Activated naive CD4-positive, alpha-beta T cell treated with Interleukin-2 at 50 U/mL for 16 hours (primary cell): ENCODE data around the gene SGCD.

ENCODE experiments used
- DNase-seq: peaks from one replicate; pipeline ENCODE4 v3.0.0-alpha.2; 2020

SGCD gene

GRCh38 chr5:156471893-156472292 lies 144.9 kb downstream of the SGCD start:
- no peak for DNase-seq

- DNase-seq, result no peak
These were observed 146.4 kb downstream of the SGCD start for GRCh38 chr5:156473269-156473908.

- DNase-seq, result no peak
These were observed 147.3 kb downstream of the SGCD start for GRCh38 chr5:156474251-156474650.

GRCh38 chr5:156475182-156476157 lies 148.5 kb downstream of the SGCD start:
- no peak for DNase-seq

GRCh38 chr5:156476158-156476551 lies 149.2 kb downstream of the SGCD start:
- no peak for DNase-seq

DNA sequence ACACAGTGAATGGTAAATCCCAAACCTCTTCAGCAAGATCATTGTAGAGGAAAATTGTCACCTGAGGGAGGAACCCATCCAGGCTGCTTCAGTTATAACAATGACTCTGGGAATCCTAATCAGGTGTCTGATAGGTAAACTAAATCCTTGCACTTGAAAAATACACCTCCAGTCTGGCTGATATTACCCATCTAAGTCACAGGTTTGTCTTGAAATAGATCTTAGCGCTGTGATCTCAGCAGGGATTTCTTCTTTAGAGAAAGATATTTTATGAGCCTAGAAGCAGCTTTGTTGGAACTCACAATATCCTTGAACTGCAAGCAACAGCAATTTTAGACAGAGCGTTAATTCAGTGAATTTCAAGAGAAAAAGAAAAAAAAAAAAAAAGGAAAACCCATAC lies 149.7 kb downstream of the SGCD start:
- DNase-seq, result no peak

DNA sequence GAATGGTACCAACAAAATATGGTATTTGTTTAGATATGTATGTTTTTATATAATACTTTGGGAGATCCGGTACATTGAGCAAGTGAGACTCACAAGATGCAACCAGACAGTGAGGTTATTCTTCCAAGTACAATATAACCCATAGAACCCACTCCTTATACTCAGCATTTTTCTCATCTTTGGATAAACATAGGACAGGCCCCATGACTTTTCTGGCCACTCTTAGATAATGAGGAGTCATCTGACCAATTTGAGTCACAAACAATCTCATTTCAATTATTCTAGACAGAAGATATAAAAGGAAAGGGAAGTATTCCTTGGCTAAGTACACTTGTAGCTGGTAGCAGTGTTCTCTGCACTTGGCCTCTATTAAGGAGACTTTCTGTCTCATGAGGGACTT lies 150.2 kb downstream of the SGCD start:
- no peak for DNase-seq

DNA sequence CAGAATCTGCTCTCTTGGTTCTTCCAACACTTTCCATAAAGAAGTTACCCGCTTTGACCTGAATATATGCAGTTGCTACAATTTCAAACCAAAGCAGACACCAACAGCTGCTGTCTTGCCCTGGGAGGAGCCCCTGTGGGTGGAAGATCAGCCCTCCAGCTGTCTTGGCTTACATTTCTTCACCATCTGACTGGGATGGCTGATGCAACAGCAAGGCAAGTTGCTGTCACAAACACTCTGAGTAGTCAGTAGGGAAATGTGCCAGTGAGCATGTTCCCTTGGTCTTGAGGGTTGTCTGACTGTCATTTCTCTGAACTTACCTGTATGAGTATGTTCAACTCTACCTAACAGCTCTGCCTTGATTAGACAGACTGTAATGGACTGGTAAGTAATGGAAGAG lies 152.9 kb downstream of the SGCD start:
- peak; percentile 2 for DNase-seq

DNA sequence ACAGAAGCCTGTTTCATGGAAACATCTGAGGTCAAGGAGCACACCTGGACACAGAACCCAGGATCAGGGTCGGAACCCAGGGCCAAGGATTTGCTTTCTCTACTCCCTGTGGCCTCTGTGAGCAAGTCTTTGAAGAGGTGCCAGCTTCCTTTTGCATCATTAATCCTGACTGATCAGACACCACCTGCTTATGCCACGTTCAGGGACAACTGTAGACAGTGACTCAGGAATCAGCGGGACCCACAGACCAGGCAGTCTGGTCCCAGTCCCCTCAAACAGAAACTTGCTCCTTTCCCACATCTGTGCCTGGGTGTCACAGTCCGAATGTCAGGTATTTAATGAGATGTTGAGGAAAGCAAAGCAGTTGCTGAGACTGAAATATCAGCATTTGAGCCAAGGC lies 154.8 kb downstream of the SGCD start:
- no peak for DNase-seq

DNA sequence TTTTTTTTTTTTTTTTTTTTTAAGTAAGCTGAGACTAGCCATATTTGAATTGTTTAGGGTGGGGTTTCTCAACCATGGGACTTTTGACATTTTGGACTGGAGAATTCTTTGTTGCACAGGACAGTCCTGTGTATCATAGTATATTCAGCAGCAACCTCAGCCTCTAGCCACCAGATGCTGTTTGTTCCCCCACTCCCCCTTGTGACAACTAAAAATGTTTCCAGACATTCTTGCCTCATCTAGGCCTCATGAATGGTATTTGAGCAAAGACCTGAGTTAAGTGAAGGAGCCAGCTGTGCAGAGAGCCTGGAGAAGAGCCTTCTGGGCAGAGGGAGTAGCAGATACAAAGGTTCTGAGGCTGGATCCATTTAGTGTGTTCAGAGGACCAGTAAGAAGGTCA lies 155.9 kb downstream of the SGCD start:
- no peak for DNase-seq

GRCh38 chr5:156486394-156487238 lies 159.7 kb downstream of the SGCD start:
- no peak for DNase-seq

DNA sequence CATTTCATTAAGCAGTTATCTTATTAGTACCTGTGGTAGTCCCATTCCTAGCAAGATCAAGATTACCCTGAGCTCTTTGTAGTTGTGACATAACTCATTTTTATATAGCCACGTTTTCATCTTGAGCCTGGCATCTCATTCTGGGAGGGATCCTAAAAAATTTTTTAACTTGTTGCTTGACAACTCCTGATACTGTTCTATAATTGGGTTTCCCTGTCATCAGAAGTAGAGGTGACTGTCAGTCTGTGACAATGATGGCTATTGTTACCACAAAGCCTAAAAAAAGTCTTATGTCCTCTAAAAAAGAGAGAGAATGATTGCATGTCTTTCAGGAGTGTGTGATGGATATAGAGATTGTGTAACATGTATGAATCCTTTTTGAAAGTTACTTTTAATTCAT lies 164.8 kb downstream of the SGCD start:
- DNase-seq, result no peak

DNA sequence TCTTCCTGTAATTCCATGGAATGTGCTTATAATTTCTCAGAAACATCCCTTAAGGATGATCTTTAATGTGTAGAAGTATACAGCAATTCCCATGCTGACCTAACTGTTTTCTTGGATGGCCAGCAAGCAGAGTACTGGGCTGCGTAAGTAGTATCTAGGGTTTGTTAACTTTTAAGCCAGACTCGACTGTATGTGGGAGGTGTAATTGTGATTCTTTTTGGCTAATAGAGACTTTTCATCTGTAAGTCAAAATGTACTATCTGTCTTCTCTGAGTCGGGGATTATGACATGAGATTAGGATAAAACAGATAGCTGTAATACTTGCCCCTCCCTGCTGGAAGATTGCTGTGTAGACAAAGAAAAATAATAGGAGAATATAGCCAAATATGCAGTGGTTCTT lies 169.3 kb downstream of the SGCD start:
- no peak for DNase-seq

GRCh38 chr5:156497804-156498208 lies 170.8 kb downstream of the SGCD start:
- DNase-seq, result no peak

GRCh38 chr5:156498226-156498980 lies 171.4 kb downstream of the SGCD start:
- DNase-seq, result no peak

GRCh38 chr5:156500755-156501154 lies 173.8 kb downstream of the SGCD start:
- DNase-seq, result no peak

DNA sequence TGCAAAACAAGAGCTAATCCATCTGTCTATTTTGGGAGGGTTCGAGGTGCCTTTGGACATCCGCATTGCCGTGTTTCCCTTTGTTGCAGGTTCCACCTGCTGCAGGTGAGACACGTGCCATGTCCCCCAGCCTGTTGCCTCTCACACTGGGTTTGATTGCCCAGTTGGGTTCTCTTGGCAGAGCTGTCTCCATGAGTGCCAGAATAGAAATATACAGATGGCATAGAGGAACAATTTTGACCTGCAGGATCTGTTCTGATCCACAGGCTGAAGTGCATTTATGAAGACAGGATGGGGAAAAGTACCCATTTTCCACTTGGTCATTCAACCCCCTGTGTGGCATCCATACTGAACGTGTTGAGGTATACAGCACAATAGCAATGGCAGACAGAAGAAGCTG lies 178.1 kb downstream of the SGCD start:
- DNase-seq, result no peak

- DNase-seq, result no peak
These were observed 186.3 kb downstream of the SGCD start for GRCh38 chr5:156513123-156513815.

DNA sequence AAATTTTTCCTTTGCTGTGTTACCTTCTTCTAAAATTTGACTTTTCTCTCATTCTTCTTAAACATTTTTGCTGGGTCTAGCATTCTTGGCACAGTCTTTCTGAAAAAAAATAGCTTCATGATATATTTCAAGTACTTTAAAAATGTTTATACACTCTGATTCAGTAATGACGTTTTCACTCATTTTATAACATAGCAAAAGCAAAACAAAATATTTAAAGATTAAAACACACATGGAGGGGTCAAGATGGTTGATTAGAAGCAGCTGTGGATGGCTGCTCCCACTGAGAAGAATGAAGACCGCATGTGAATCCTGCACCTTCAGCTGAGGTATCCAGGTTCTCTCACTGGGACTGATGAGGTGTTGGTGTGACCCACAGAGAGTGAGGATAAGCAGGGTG lies 188.2 kb downstream of the SGCD start:
- DNase-seq, result no peak

DNA sequence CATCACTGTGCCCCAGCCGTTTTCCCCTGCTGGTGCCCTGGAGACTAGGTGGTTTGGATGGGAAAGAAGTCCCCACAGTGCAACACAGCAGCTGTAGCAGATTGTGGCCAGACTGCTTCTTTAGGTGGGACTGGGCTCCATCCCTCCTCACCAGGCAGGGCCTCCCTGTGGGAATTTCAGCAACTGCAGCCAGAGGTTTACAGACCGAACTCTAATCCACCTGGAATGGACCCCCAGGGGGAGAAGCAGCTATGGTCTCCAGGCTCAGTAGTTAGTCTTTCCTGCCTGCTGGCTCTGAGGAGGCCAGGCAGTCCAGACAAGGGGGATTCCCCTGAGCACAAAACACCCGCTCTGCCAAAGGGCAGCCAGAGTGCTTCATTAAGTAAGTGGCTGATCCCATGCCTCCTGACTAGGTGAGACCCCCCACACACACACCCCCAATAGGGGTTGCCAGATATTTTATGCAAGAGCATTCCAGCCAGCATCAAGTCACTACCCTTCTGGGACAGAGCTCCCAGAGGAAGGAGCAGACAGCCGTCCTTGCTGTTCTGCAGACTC lies 188.9 kb downstream of the SGCD start:
- DNase-seq, result no peak

- no peak for DNase-seq
These were observed 195.9 kb downstream of the SGCD start for GRCh38 chr5:156522651-156523529.
